Activated T-helper 9 cell treated with anti-CD3 and anti-CD28 coated beads, Interleukin-2, amount 50 U/mL, for 16 hours (primary cell): ENCODE measurements around the gene AFDN.
A peak's percentile ranks its signal among the peaks of the same experiment; 100 is the strongest.

ENCODE experiments used
- DNase-seq: peaks from one replicate; pipeline ENCODE4 v3.0.0-alpha.2; 2020; ENCODE audit warnings: low read depth

AFDN gene

GRCh38 chr6:167826896-167827582 is at the start of gene AFDN:
TSS of gene AFDN (plus strand) at chr6:167826911. CDS start at chr6:167827133, 222 bp downstream.
- DNase-seq = peak; percentile 11

GRCh38 chr6:167778497-167779128 is 48.1 kb upstream of the AFDN start:
- DNase-seq = no peak

- DNase-seq = no peak
Observed at GRCh38 chr6:167779129-167779992, 47.4 kb upstream of the AFDN start.

GRCh38 chr6:167779993-167780655 is 46.6 kb upstream of the AFDN start:
- DNase-seq = no peak

- DNase-seq = no peak
Observed at GRCh38 chr6:167781066-167781767, 45.5 kb upstream of the AFDN start.

- DNase-seq = no peak
Observed at GRCh38 chr6:167781868-167782267, 44.8 kb upstream of the AFDN start.

GRCh38 chr6:167782698-167783517 is 43.8 kb upstream of the AFDN start:
- no peak for DNase-seq

GRCh38 chr6:167786853-167787675 is 39.6 kb upstream of the AFDN start:
- DNase-seq = no peak

GRCh38 chr6:167787896-167788562 is 38.7 kb upstream of the AFDN start:
- no peak for DNase-seq

- DNase-seq = no peak
Observed at GRCh38 chr6:167788563-167788903, 38.2 kb upstream of the AFDN start.

GRCh38 chr6:167789358-167789757 is 37.4 kb upstream of the AFDN start:
- DNase-seq = no peak

- no peak for DNase-seq
Observed at GRCh38 chr6:167791091-167791779, 35.5 kb upstream of the AFDN start.

- no peak for DNase-seq
Observed at GRCh38 chr6:167791780-167792478, 34.8 kb upstream of the AFDN start.

- no peak for DNase-seq
Observed at GRCh38 chr6:167793421-167793820, 33.3 kb upstream of the AFDN start.

- no peak for DNase-seq
Observed at GRCh38 chr6:167794161-167795157, 32.3 kb upstream of the AFDN start.

GRCh38 chr6:167795321-167795811 is 31.3 kb upstream of the AFDN start:
- no peak for DNase-seq

GRCh38 chr6:167795874-167796191 is 30.9 kb upstream of the AFDN start:
- no peak for DNase-seq
